GM12801 (cell line): ENCODE measurements around the gene SMU1.

Experiments used
- CTCF ChIP-seq: IDR thresholded peaks from one replicate; pipeline ENCODE4 v1.5.1; 2011; ENCODE audit warnings: control low read depth; ENCODE audit not compliant: insufficient read length; ENCODE audit errors: extremely low read depth

SMU1 gene

GRCh38 chr9:33051144-33051543 is 25.3 kb downstream of the SMU1 start:
- no peak for TF ChIP-seq CTCF

DNA sequence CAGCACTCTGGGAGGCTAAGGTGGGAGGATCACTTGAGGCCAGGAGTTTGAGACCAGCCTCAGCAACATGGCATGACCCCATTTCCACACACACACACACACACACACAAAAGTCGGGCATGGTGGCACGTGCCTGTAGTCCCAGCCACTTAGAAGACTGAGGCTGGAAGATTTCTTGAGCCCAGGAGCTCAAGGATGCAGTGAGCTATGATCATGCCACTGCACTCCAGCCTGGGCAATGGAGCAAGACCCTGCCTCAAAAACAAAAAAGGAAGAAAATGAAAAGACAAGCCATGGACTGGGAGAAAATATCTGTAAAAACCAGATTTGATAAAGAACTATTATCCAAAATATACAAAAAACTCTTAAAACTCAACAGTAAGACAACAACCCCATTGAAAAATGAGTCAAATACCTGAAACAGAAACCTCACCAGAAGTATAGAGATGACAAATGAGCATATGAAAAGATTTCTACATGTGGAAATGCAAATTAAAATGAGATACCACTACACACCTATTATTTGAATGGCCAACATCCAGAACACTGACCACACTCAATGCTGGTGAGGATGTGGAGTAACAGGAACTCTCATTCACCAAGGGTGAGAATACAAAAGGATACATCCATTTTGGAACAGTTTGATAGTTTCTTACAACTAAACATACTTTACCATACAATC is 26.7 kb downstream of the SMU1 start:
- TF ChIP-seq CTCF: no peak

DNA sequence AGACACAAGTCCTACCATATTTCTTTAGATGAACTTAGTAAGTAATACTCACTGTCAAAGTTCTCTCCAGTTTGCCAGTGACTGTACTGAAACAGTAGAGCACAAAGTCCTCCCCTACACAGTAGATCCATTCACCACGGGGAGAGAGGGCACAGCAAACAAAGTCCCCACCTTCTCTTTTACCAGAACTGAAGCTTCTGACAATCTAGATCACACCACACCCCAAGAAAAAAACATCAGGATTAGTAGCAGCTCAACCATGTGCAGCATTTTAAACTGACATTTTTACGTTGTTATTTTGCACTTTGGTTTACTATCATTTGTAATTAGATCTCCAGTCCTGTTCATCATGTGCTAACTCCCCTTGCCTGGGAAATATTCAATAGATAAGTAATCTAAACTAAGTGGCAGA is 28.4 kb downstream of the SMU1 start:
- no peak for TF ChIP-seq CTCF

GRCh38 chr9:33046061-33046460 is 30.4 kb downstream of the SMU1 start:
- no peak for TF ChIP-seq CTCF

- TF ChIP-seq CTCF: no peak
Measured at GRCh38 chr9:33044677-33045282, 31.7 kb downstream of the SMU1 start.

GRCh38 chr9:33044162-33044673 is 32.3 kb downstream of the SMU1 start:
- TF ChIP-seq CTCF: no peak

- no peak for TF ChIP-seq CTCF
Measured at GRCh38 chr9:33043671-33044070, 32.8 kb downstream of the SMU1 start.
